NCI-H1092 treated with DMSO at 0.1 percent for 48 hours (cell line): Measurements from ENCODE around the gene CYP2W1.

Source experiments
- DNase-seq: peaks from one replicate; lab custom pipeline; 2025; lab: John Stamatoyannopoulos, UW

Gene CYP2W1

DNA sequence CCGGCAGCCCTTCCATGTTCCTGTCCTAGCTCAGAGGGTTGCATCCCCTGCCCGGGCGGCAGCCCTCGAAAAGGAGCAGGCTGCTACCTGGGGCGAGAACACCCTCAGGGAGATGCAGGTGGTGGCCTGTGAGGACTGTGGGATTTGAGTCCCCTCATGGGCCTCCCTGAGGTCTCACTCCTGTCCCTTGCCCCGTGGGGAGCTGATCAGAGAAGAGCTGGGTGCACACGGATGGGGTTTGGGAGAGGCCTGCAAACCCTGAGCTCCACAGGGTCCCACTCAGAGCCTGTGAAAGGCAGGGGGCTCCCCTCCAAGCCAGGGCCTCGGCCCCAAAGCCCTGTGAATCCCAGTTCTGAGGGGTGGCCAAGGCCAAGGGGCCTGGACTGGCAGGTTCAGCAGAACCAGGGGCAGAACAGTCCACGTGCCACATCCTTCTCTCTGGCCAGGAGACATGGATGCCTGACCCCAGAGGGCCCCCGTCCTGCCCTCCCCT is 424 bp upstream of the CYP2W1 start:
- DNase-seq: no peak

DNA sequence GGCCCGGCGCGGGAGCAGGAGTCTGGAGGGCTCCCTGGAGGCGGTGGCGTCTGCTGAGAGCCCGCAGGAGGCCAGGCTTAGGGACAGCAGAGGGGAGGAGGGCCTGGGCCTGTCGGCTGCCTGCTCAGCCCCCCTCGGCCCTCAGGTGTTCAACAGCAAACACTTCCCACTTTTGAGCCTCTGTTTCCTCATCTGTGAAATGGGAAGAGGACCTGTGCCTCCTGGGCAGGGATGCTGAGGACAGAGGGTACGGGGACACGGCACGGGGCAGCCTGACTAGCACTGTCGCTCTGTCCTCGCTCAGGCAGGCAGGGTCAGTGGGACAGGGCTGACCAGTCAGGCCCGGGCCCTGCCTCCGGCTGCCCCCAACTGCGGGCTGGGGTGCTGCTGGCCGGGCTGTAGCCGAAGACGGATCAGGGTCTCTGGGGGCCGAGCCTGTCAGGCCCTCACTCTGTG is 663 bp downstream of the CYP2W1 start:
- no peak for DNase-seq

DNA sequence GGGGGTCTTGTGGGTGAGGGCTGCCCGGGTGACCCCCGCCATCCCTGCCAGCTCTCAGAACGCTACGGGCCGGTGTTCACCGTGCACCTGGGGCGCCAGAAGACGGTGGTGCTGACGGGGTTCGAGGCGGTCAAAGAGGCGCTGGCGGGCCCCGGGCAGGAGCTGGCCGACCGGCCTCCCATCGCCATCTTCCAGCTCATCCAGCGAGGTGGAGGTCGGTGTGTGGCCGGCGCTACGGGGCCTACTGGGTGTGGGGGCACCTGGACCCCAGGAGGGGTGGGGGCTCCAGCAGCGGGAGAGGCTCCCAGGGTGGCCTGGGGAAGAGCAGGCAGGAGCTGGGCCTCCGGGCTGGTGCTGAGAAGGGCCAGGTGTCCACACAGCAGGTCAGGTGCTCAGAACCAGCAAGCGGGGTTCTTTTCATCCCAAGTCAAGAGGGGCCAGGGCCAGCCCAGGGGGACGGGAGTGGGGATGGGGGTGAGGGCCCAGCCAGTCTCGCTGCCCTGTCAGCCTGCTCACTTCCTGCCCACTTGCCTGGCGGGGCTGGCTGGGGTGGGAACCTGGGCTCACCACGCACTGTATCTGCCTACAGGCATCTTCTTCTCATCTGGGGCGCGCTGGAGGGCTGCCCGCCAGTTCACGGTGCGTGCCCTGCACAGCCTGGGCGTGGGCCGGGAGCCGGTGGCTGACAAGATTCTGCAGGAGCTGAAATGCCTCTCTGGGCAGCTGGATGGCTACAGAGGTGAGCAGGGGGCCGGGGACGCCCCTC is 1.6 kb downstream of the CYP2W1 start:
- no peak for DNase-seq

DNA sequence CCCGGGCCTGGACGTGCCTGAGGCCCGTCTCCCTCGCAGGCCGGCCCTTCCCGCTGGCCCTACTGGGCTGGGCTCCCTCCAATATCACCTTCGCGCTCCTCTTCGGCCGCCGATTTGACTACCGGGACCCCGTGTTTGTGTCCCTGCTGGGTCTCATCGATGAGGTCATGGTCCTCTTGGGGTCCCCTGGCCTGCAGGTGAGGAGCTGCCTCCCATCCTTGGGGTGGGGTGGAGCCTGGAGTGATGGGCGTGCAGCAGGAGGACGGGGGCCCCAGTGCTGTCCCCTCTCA is 2.1 kb downstream of the CYP2W1 start:
- no peak for DNase-seq

DNA sequence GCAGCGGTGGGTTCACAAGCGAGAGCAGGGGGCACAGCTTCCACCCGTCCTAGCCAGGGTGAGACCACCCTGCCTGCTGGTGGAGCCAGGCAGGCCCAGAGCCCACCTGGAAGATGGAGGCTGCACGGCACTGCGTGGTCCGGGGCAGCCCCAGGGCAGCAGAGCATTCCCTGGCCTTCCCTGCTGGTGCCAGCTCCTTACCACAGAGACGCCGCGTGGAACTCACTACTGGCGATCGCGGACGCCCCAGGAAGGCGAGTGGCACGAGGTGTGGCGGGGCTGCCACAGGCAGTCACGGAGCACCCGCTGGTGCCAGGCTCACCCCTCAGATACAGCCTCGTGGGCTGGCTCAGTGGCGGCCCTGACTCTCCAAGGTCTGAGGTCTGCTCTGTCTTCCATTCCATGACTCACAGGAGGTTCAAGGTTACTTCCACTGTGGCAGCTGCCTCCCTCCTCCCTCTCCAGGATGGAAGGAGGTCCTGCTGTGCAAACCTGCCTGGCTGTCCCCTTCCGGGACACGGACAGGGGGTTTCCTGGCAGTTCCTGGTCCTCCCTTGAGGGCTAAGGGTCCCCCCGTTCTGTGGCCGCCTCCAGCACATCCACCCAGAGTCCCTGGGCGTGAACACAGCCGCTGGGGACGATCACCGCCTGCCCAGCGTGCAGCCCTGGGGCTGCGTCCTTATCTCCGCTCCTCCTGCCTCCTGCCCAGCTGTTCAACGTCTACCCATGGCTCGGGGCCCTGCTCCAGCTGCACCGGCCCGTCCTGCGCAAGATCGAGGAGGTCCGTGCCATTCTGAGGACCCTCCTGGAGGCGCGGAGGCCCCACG is 3.1 kb downstream of the CYP2W1 start:
- DNase-seq: no peak

DNA sequence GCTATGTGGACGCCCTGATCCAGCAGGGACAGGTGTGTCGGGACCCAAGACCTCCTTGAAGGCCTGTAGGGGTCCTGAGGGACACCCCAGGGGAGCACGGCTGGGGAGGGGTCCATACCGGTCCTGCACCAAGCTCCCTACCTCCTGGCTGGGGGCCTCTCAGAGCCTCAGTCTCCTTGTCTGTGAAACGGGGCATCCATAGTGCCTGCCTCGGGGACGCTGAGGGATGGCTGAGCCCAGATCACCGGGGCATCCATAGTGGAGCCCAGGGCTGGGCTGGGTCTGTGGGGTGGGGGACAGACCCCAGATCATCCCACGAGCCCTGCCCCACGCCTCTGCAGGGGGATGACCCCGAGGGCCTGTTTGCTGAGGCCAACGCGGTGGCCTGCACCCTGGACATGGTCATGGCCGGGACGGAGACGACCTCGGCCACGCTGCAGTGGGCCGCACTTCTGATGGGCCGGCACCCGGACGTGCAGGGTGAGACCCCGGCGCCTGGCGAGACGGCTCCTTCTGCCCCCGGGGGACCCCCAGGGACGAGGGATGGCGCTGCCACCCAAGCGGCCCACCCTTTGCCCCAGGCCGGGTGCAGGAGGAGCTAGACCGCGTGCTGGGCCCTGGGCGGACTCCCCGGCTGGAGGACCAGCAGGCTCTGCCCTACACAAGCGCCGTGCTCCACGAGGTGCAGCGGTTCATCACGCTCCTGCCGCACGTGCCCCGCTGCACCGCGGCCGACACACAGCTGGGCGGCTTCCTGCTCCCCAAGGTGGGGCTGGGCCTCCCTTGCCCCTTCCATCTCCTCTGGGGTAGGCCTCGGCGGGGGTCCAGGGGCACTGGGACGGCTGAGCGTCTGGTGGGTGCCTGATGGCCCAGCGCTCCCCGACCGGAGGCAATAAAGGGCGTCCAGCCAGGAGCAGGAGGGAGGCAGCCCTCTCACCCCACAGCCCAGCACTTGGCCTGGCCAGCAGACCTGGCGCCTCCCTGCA is 4.1 kb downstream of the CYP2W1 start:
- no peak for DNase-seq

DNA sequence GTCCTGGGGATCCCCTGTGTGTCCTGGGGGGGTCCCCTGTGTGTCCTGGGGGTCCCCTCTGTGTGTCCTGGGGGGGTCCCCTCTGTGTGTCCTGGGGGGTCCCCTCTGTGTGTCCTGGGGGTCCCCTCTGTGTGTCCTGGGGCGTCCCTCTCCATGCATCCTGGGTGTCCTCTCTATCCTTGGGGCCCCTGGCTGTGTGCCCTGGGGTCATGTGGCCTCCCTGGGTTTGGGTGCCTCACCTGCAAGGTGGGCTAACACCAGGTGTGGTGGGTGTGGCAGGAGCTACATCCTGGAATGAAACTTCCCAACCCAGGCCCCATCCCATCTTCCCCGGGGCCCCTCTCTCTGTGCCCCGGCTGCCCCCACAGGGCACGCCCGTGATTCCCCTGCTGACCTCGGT is 4.9 kb downstream of the CYP2W1 start:
- DNase-seq: no peak

DNA sequence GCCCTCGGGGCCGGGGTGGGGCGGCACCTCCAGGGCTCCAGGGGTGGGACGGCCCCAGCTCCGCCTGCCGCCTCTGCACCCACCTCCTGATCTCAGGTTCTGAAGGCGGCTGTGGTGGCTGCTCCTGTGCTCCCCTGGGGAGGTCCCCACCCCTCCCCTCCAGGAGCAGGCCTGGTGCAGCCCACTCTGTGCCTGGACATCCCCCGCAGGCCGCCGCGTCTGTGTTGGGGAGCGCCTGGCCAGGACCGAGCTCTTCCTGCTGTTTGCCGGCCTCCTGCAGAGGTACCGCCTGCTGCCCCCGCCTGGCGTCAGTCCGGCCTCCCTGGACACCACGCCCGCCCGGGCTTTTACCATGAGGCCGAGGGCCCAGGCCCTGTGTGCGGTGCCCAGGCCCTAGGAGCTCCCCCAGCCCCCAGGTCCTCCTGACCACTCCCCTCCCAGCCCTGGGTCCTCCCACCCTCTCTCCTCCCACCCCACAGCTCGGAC is 5.5 kb downstream of the CYP2W1 start:
- no peak for DNase-seq

DNA sequence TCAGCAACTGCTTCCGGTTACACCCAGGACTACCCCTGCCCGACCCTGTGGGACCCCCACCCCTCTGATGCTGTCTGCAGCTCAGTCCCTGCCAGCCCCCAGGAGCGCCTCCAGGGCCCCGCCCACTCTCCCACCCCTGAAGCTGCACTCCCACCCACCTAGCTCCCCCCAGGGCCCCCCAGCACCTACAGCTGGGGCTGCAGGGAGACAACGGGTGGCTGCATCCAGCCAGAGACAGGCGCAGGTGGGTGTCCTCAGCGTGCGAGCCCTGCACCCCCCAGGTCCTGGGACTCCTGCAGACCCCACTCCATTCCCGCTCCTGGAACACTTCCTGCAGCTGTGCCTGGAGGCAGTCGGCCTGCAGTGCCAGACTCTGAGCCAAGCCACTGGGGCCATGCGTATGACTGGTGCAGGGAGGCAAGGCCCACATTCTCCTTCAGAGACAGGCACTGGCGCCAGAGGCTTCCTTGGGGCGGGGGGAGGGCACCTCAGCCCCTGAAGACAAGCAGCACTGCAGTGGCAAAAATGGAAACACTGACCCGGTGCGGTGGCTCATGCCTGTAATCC is 6.1 kb downstream of the CYP2W1 start:
- DNase-seq: no peak

DNA sequence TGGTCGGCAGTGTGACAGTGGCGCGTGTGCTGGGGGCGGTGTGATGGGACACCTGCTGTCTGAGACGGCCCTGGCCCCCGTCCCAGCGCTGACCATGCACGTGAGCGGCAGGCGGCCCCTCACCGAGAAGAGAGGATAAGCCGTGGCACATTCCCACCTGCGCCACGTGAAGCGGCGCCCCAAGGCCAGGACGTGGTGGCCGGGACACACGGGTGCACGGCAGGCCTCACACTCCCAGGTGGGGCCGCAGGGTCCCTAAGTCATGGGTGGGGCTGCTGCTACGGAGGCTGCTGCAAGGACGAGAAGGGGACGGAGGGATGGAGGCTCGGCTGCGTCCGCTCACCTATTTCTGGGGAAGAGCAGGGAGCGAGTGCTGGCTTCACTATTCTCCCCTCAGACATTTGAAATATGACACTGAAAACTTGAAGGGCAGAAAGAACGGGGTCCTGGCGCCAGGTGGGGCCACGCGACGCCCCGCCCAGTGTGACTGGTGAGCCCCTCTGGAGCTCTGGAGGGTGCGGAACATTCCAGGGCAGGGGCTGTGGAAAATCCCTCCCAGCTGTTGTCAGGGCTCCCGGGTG is 7.5 kb downstream of the CYP2W1 start:
- no peak for DNase-seq

DNA sequence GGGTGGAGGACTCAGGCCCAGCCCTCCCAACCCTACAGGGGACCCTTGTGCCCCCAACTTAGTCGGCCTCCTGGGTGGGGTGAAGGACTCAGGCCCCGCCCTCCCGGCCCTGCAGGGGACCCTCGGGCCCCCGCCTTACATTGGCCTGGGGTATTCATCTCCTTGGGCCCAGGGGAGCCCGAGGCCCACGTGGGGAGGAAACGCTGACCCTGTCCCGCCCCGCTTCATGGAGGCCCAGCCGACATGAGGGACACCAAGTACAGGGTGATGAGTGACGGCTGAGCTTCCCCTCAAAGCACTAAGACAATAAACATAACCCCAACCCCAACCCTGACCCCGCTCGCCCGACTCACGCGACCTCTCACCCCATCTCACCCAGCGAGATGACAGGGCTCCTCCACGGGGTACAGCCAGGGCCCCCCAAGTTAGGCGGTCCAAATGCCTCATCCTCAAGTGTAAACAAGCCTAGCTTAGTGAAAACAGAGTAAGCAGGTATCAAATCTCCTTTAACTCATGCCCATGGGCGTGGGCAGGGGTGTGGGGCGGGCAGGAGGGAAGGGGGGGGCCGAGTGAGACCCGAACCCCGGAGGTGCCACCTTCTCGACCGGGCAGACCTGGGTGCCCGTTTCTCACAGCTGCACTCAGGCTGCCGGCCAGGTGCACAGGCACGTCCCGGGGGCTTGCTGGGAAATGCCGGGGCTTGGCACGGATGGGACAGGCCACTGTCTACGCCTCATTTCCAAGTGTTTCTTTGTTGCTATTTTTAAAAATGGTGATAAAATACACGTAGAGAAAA is 8.2 kb downstream of the CYP2W1 start:
- no peak for DNase-seq

DNA sequence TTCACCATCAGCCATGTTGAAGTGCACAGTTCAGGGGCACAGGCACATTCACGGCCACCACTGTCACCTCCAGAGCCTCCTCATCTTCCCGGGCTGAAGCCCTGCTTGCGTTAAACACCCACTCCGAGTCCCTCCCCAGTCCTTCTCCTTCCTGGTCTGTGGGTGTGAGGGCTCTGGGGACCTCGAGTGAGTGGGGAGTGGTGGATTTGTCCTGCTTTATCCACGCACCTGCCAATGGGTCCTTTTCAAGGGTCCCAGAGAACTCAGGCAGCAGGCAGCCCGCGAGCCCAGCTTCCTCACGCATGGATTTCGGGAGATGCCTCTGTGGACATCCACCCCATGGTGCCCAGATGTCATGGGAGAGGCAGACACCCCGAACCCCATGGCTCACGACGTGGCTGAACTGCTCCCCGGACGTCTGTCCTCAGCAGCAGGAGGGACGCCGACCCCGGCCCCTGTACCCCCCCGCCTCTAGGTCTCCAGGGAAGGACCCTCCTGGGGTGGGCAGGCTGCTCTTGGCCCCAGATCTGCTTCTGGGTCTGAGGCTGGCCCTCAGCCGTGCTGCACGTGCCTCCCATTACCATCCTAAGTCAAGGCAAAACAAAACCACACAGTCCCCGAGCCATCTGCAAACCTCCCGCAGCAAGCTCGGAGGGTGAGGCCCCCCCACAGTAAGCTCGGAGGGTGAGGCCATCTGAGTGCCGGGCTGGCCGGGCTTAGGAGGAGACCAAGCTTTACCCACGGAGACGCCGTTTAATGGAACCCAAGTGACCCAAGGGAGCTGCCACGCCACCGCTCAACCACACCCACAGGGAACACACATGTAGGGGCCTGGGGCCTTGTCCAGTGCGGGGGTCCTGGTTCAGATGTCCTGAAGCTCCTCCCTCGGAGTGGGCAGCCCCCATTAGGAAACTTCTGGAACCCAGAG is 9.0 kb downstream of the CYP2W1 start:
- DNase-seq: no peak

DNA sequence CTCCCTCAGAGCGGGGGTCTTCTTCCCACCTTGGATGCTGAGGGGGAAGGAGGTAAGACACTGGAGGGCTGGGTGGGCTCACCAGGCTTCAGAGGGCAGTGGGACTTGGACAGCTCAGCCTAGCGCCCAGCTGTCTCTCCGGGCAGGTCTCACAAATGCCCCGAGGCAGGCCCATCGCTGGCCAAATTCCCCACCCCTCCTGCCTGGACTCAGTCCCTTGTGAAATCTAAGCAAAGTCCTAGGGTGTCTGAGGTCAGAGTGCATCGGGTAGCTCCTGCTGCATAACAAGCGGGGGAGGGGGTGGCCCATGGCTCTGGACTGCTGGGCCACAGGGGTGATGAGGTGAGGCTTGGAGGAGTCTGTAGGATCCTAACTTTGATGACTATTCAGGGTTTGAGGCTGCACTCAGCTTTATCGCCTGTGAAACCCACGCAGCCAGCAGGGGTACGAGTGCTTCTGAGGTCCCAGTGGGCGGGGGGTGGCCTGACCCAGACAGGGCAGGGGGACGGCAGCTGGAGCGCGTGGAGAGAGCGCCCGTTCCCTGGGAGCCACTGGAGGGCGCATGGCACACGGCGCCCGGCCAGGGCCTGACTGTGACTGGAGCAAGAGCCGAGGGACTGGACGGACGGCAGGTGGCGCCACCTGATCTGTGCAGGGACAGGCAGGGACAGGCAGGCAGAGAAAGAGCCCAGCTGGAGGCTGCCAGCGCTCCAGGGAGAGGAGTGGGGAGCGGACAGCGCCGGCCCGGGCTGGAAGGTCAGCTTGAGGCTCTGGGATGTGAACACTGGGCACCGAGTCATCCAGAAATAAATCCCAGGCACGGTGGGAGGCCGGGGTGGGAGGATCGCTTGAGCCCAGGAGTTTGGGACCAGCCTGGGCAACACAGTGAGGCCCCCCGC is 10.0 kb downstream of the CYP2W1 start:
- peak; percentile 94 for DNase-seq

DNA sequence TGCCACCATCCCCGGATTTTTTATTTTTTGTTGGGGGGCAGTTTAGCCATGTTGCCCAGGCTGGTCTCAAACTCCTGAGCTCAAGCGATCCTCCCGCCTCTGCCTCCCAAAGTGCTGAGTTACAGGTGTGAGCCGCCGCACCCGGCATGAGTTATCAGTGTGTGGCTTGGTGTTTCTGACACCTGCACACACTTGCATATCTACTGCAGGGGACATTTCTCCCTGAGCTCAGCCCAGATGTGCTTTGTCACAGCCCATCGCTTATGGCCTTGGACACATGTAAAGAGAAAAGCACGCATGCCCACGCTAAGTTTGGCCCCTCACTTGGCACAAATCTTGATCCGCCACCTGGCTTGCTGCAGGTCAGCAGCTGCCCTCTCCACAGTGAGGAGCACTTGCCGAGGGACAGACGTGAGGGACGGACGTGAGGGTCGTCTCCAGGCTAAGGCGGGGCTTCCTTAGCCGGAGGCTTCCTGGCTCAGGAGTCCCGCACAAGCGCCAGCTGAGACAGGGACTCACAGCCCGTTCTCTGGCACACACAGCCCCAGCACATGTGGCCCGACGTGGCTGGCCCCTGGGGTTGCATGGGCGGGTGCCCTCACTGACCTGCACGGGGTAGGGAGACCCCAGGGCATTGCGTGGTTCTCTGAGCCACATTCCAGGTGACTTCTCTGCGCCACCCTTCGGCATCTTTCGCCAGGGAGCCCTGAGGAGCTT is 11.8 kb downstream of the CYP2W1 start:
- DNase-seq: no peak

DNA sequence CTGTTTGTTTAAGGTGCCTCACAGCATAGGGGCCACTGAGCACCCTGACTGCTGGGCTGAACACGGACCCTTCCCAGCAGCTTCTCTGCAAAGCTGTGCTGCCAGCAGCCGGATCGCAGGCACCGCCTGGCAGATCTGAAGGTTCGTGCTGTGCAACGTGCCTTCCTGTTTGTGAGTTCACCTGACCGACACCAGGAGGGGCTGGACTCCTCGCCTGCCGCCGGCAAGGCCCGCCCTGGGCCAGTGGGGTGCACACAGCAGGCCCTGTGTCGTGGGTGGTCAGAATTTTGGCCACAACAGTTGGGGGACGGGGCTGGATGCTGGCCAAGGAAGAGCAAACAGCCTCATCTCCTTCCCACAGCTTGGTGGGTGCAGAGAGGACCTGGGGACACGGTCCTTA is 12.6 kb downstream of the CYP2W1 start:
- no peak for DNase-seq

DNA sequence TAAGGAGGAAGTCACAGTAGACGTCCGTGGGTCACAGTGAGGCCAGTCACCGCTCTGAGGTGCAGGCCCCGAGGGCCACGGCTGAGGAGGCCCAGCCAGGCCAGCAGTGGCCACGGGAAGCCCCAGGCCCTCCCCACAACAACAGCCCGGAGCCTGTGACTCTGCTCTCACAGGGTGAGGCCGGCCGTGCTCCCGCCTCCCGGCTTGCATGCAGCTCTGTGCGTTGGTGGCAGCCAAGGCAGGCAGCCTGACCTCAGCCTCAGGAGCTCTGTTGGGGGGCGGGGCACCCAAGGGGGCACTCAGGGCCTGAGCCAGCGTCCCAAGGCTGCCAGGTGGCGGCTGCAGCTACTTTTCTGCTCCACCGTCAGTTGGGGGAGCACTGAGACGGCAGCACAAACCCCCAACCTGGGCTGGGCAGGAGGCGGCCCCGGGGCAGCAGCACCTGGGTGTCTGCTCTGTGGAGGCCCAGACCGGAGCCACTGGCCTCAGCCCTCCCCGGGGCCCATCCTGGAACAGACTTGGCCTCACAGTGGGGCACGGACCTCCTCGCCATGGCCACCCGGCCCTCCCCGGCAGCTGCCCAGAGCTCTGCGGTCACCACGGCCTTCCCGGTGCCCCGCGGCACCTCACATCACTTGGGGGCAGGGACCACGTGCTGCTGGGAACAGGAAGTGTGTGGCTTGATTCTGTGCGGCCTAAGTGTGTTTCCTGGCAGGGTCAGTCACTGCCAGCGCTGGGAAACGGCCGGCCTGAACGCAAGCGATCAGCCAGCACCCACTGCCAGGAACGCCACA is 13.3 kb downstream of the CYP2W1 start:
- DNase-seq: no peak
